A375 (cell line): ENCODE data around the gene DECR2. TPM values are rescaled to one million over a fixed set of nuclear protein-coding genes. Genes with fewer than 3 reads are reported as not detected.

Experiments used
- small RNA-seq: library from RNA; depleted of rRNA; stranded (forward); fragments of <200 nt; gene quantifications from one replicate; pipeline ENCODE3, GENCODE V24; 2014
- total RNA-seq: library from RNA; depleted of rRNA; stranded (reverse); fragments of >200 nt; shearing (Covaris generic); gene quantifications from 2 replicates; pipeline ENCODE4 v1.2.3, GENCODE V29; 2014; rRNA removed

DECR2 gene
- total RNA-seq, result 18.3 and 25.2 TPM in 2 replicates

GRCh38 chr16:401468-402348, at the start of gene DECR2:
TSS of gene DECR2 (plus strand) at chr16:401885. CDS start at chr16:401964, 79 bp downstream.

GRCh38 chr16:352547-353403, 48.9 kb upstream of the DECR2 start, which contains the start of gene AXIN1:
TSS of gene AXIN1 (minus strand) at chr16:352723. CDS start at chr16:347025, 5,698 bp downstream.

GRCh38 chr16:370443-370842, 31.2 kb upstream of the DECR2 start, which contains the start of gene MRPL28:
TSS of gene MRPL28 (minus strand) at chr16:370538. CDS start at chr16:370218, 320 bp downstream.

GRCh38 chr16:381789-382717, 19.6 kb upstream of the DECR2 start, which contains the start of gene PGAP6:
TSS of gene PGAP6 (minus strand) at chr16:381978. CDS start at chr16:381821, 157 bp downstream.

GRCh38 chr16:397135-397661, 4.5 kb upstream of the DECR2 start, which contains the start of gene NME4:
TSS of gene NME4 (plus strand) at chr16:397199. CDS start at chr16:397223, 24 bp downstream.

GRCh38 chr16:425082-425718, 23.5 kb downstream of the DECR2 start, which contains the start of gene RAB11FIP3:
TSS of gene RAB11FIP3 (plus strand) at chr16:425649. CDS start at chr16:426007, 358 bp downstream.

Small RNA genes within 50 kb of the gene (small RNA-seq; reads per million reads assigned to genes)
- gene RF00019, result not detected

Other genes starting within 250 kb of the DECR2 start
- not detected in 2 replicates for gene HBZ, start 249.2 kb upstream of the DECR2 start, total RNA-seq
- not detected in 2 replicates for gene HBM, start 235.9 kb upstream of the DECR2 start, total RNA-seq
- not detected in 2 replicates for gene HBA2, start 229.0 kb upstream of the DECR2 start, total RNA-seq
- gene HBA1, start 225.2 kb upstream of the DECR2 start, total RNA-seq, result not detected in 2 replicates
- not detected in 2 replicates for gene HBQ1, start 221.4 kb upstream of the DECR2 start, total RNA-seq
- 53.1 and 65.3 TPM in 2 replicates for gene LUC7L, start 172.4 kb upstream of the DECR2 start, total RNA-seq
- 58.9 and 70.9 TPM in 2 replicates for gene FAM234A, start 167.1 kb upstream of the DECR2 start, total RNA-seq
- gene RGS11, start 125.9 kb upstream of the DECR2 start, total RNA-seq, result 0.04 and 0.08 TPM in 2 replicates
- gene ARHGDIG, start 121.3 kb upstream of the DECR2 start, total RNA-seq, result 3.2 and 4.5 TPM in 2 replicates
- 0.41 and 0.88 TPM in 2 replicates for gene PDIA2, start 118.7 kb upstream of the DECR2 start, total RNA-seq
- gene AXIN1, start 49.2 kb upstream of the DECR2 start, total RNA-seq, result 36.7 and 40.2 TPM in 2 replicates
- 248 and 271 TPM in 2 replicates for gene MRPL28, start 31.3 kb upstream of the DECR2 start, total RNA-seq
- 25.1 and 44.4 TPM in 2 replicates for gene PGAP6, start 19.9 kb upstream of the DECR2 start, total RNA-seq
- 226 and 246 TPM in 2 replicates for gene NME4, start 4.7 kb upstream of the DECR2 start, total RNA-seq
- 20.9 and 24.1 TPM in 2 replicates for gene RAB11FIP3, start 23.8 kb downstream of the DECR2 start, total RNA-seq
- gene CAPN15, start 125.8 kb downstream of the DECR2 start, total RNA-seq, result 53.1 and 58.8 TPM in 2 replicates
- 0.16 TPM in 1 of 2 replicates, not detected in the other for gene PRR35, start 158.5 kb downstream of the DECR2 start, total RNA-seq
- gene NHLRC4, start 165.1 kb downstream of the DECR2 start, total RNA-seq, result 0.11 and 0.56 TPM in 2 replicates
- 35.4 and 47.3 TPM in 2 replicates for gene PIGQ, start 168.1 kb downstream of the DECR2 start, total RNA-seq
- gene RAB40C, start 188.2 kb downstream of the DECR2 start, total RNA-seq, result 15.6 and 17.4 TPM in 2 replicates
- 0.04 TPM in 1 of 2 replicates, not detected in the other for gene WFIKKN1, start 229.1 kb downstream of the DECR2 start, total RNA-seq
- gene METTL26, start 234.4 kb downstream of the DECR2 start, total RNA-seq, result 266 and 301 TPM in 2 replicates
- 54.2 and 55.8 TPM in 2 replicates for gene MCRIP2, start 239.9 kb downstream of the DECR2 start, total RNA-seq
- gene WDR90, start 247.5 kb downstream of the DECR2 start, total RNA-seq, result 49.9 and 77.0 TPM in 2 replicates